Mammary epithelial cell (primary cell): ENCODE data around the gene LRMDA.

Experiments
- CTCF ChIP-seq, 2 donors: IDR thresholded peaks in 1 of 2; conservative IDR thresholded peaks in 1 of 2; 2 replicates each; pipeline ENCODE4 v1.5.1; 2011 to 2012; ENCODE audit warnings: inconsistent platforms in 2 of 2, low read length in 2 of 2, mild to moderate bottlenecking in 2 of 2, control low read depth in 1 of 2, low read depth in 1 of 2; ENCODE audit not compliant: insufficient read depth in 1 of 2; ENCODE audit errors: extremely low read depth in 1 of 2
- EZH2 ChIP-seq: IDR thresholded peaks from 2 replicates; pipeline ENCODE4 v1.6.1; 2012; ENCODE audit warnings: low read length, inconsistent platforms, borderline replicate concordance

GRCh38 chr10:75742355-75742754, 310.9 kb downstream of the LRMDA start:
- TF ChIP-seq CTCF (conservative IDR thresholded peaks at IDR 0.05 in 1 of 2, IDR thresholded peaks at IDR 0.05 in 1 of 2; ENCODE audit: extremely low read depth in 1 of 2, insufficient read depth in 1 of 2, low read depth in 1 of 2, low read length in 2 of 2) (no peak), EZH2 (no peak)
